Measurements from ENCODE around the gene OR2T6.

Gene OR2T6

GRCh38 chr1:248375446-248375845 is at the start of gene OR2T6:
Gene OR2T6, plus strand, starts transcription at chr1:248375746. Its CDS starts 11,863 bp downstream, at chr1:248387609.
- TF ChIP-seq CTCF (IDR thresholded peaks at IDR 0.05; ENCODE audit: low read depth, low read length), result no peak
- DNase-seq (ENCODE audit: extremely low read depth, low read depth), result no peak

GRCh38 chr1:248343451-248343850 is 32.1 kb upstream of the OR2T6 start:
- TF ChIP-seq CTCF (IDR thresholded peaks at IDR 0.05; ENCODE audit: low read depth, low read length), result no peak
- DNase-seq (ENCODE audit: extremely low read depth, low read depth), result no peak

GRCh38 chr1:248348475-248348874 is 27.1 kb upstream of the OR2T6 start, which contains the start of gene OR14C36:
Gene OR14C36, plus strand, starts transcription at chr1:248348775. Its CDS starts 0 bp downstream, at chr1:248348775.
- no peak for DNase-seq (ENCODE audit: extremely low read depth, low read depth)
- no peak for TF ChIP-seq CTCF (IDR thresholded peaks at IDR 0.05; ENCODE audit: low read depth, low read length)

GRCh38 chr1:248359415-248359814 is 16.1 kb upstream of the OR2T6 start:
- no peak for DNase-seq (ENCODE audit: extremely low read depth, low read depth)

GRCh38 chr1:248361121-248361715 is 14.3 kb upstream of the OR2T6 start, which contains the start of gene OR2T4:
Gene OR2T4, plus strand, starts transcription at chr1:248361665. Its CDS starts 0 bp downstream, at chr1:248361665.
- DNase-seq (ENCODE audit: extremely low read depth, low read depth), result no peak

More at GRCh38 chr1:248359415-248359814, 16.1 kb upstream of the OR2T6 start:
- no peak for TF ChIP-seq CTCF (IDR thresholded peaks at IDR 0.05; ENCODE audit: low read depth, low read length)

GRCh38 chr1:248366609-248367008 is 8.9 kb upstream of the OR2T6 start:
- no peak for DNase-seq (ENCODE audit: extremely low read depth, low read depth)
- TF ChIP-seq CTCF (IDR thresholded peaks at IDR 0.05; ENCODE audit: low read depth, low read length), result no peak

More at GRCh38 chr1:248361121-248361715, 14.3 kb upstream of the OR2T6 start, which contains the start of gene OR2T4:
- no peak for TF ChIP-seq CTCF (IDR thresholded peaks at IDR 0.05; ENCODE audit: low read depth, low read length)

GRCh38 chr1:248372394-248372793 is 3.2 kb upstream of the OR2T6 start:
- TF ChIP-seq CTCF (IDR thresholded peaks at IDR 0.05; ENCODE audit: low read depth, low read length), result no peak
- DNase-seq (ENCODE audit: extremely low read depth, low read depth), result no peak
